ENCODE measurements around the gene MTHFSD. TPM values are rescaled to one million over a fixed set of nuclear protein-coding genes. Genes with fewer than 3 reads are reported as not detected.

Gene MTHFSD
- total and polyA plus RNA-seq, 2 of the 8 experiments (the other 6 are each of a cell fraction or from before 2014, with no cell fraction given) = 7.1 to 9.8 TPM

- H2AK5ac ChIP-seq (ENCODE audit: low read depth, low read length) = no peak overlapping the region
- 90% methylated on average over 15 of the region's 15 CpGs; no CpG with 5 or more reads in 1 of the 2 experiments for WGBS, 2 experiments (ENCODE audit: extremely low coverage in 1 of 2, insufficient coverage in 1 of 2, insufficient read length in 1 of 2, insufficient replicate concordance in 2 of 2, low coverage in 1 of 2, low lambda C conversion rate in 2 of 2, missing lambda C conversion rate in 1 of 2)
- no peak overlapping the region for H3K23ac ChIP-seq (ENCODE audit: insufficient read length)
- H3K4me3 ChIP-seq (ENCODE audit: extremely low read depth in 1 of 4, insufficient read depth in 2 of 4, low read depth in 3 of 4, low read length in 4 of 4) = no peak overlapping the region
- no peak overlapping the region; a peak in 1 of 7 replicates for H3K9ac ChIP-seq (replicated peaks in 1 of 4; ENCODE audit: extremely low read depth in 1 of 4, low read depth in 3 of 4, low read length in 3 of 4)
- H3K14ac ChIP-seq (ENCODE audit: insufficient read length) = no peak overlapping the region
- no peak overlapping the region for H3K56ac ChIP-seq (replicated peaks; ENCODE audit: insufficient read length, low read depth, low read length)
- no peak for FAIRE-seq
- no peak overlapping the region for H3K18ac ChIP-seq (ENCODE audit: extremely low read depth, low read length)
- no peaks in the 10 kb centered on the region for H3K79me1 ChIP-seq (ENCODE audit: low read depth, low read length)
- H4K20me1 ChIP-seq (replicated peaks in 1 of 2; ENCODE audit: control insufficient read depth in 1 of 2, insufficient read depth in 2 of 2, low read length in 2 of 2) = no peaks in the 10 kb centered on the region
- DNase-seq (ENCODE audit: low read depth in 1 of 2, low spot score in 2 of 2) = no peak
- H2BK5ac ChIP-seq (ENCODE audit: low read depth, low read length) = no peak overlapping the region
- no peaks in the 10 kb centered on the region for H3K36me3 ChIP-seq (ENCODE audit: control insufficient read depth in 2 of 4, insufficient read depth in 4 of 4, low read length in 3 of 4)
- no peak overlapping the region for H2BK15ac ChIP-seq (ENCODE audit: low read length)
- H3K4ac ChIP-seq (replicated peaks; ENCODE audit: insufficient read length, low read depth, low read length) = no peak overlapping the region
- H3K9me3 ChIP-seq (ENCODE audit: insufficient read depth in 2 of 2, low read depth in 1 of 2, low read length in 1 of 2) = peaks cover 9 to 10% of the 10 kb centered on the region in 2 experiments
- H3K27me3 ChIP-seq (replicated peaks in 1 of 4; ENCODE audit: control insufficient read depth in 3 of 4, extremely low read depth in 1 of 4, insufficient read depth in 3 of 4, low read length in 3 of 4) = peaks cover 0 to 9% (median under 1%) of the 10 kb centered on the region in 4 experiments; a peak in 2 of 7 replicates
- H2AFZ ChIP-seq (ENCODE audit: low read length) = no peak overlapping the region
- 0 out of 7 replicates have a peak, but pooled peaks cover 0 to under 1% (median 0%) of the 10 kb centered on the region in 4 experiments for H3K4me1 ChIP-seq (replicated peaks in 1 of 4; ENCODE audit: control insufficient read depth in 3 of 4, insufficient read depth in 4 of 4, low read length in 3 of 4)
- TF ChIP-seq BCL11A (IDR thresholded peaks at IDR 0.05; ENCODE audit: low read depth in 2 of 2, low read length in 2 of 2) (no peak), YY1 (IDR thresholded peaks at IDR 0.05; ENCODE audit: low read depth, low read length) (no peak), RNF2 (IDR thresholded peaks at IDR 0.05; ENCODE audit: borderline replicate concordance, low read depth, low read length, missing control alignments, poor library complexity, severe bottlenecking) (no peak), BACH1 (IDR thresholded peaks at IDR 0.05; ENCODE audit: low read length) (no peak), E2F6 (IDR thresholded peaks at IDR 0.05) (no peak), SUZ12 (IDR thresholded peaks at IDR 0.05; ENCODE audit: low read length) (no peak)
- H3K23me2 ChIP-seq (ENCODE audit: low read depth, low read length) = peaks cover 3% of the 10 kb centered on the region; the same call in 1 of the 2 replicates
- ChIA-PET POLR2A (ENCODE audit: partially characterized antibody) (no interaction called here), CTCF (ENCODE audit: partially characterized antibody) (interaction anchor here (1.0 kb wide), 1 partner anchor 40 kb away, joined by 5 read pairs; no protein-coding TSS in a partner anchor)
- H2BK12ac ChIP-seq (ENCODE audit: low read depth, low read length) = no peak overlapping the region
- H4K5ac ChIP-seq (ENCODE audit: insufficient read length, low read depth, low read length) = no peak overlapping the region
- no peak overlapping the region for H4K91ac ChIP-seq (replicated peaks; ENCODE audit: insufficient read length, low read length)
- H2BK20ac ChIP-seq (ENCODE audit: low read length) = no peak overlapping the region
- H2BK120ac ChIP-seq (replicated peaks; ENCODE audit: low read depth, low read length) = no peak overlapping the region
- no peak overlapping the region for H4K8ac ChIP-seq (ENCODE audit: extremely low read depth, insufficient read depth, low read length)
- H3K79me2 ChIP-seq (ENCODE audit: control insufficient read depth in 1 of 2, insufficient read depth in 2 of 2, low read length in 2 of 2) = no peaks in the 10 kb centered on the region
- no peak overlapping the region for H3K27ac ChIP-seq (ENCODE audit: low read depth, low read length)
- H3K4me2 ChIP-seq (ENCODE audit: insufficient read depth in 1 of 2, low read depth in 2 of 2, low read length in 2 of 2) = no peak overlapping the region
Measured at GRCh38 chr16:86480444-86480843, 74.6 kb downstream of the MTHFSD start.

All from H1 (cell line).